HG03108 (cell line): ENCODE data around the gene SLC25A5.
"Not testable (repeated sequence)": the region's sequence is repeated elsewhere in the genome, so short reads cannot be mapped to it uniquely, and the experiment has no call there.

Source experiments
- ATAC-seq: cut with Tn5 transposase; IDR thresholded peaks from one replicate; pipeline ENCODE4 v1.9.1; 2021; ENCODE audit warnings: moderate library complexity; ENCODE audit not compliant: unreplicated experiment

The SLC25A5 gene

DNA sequence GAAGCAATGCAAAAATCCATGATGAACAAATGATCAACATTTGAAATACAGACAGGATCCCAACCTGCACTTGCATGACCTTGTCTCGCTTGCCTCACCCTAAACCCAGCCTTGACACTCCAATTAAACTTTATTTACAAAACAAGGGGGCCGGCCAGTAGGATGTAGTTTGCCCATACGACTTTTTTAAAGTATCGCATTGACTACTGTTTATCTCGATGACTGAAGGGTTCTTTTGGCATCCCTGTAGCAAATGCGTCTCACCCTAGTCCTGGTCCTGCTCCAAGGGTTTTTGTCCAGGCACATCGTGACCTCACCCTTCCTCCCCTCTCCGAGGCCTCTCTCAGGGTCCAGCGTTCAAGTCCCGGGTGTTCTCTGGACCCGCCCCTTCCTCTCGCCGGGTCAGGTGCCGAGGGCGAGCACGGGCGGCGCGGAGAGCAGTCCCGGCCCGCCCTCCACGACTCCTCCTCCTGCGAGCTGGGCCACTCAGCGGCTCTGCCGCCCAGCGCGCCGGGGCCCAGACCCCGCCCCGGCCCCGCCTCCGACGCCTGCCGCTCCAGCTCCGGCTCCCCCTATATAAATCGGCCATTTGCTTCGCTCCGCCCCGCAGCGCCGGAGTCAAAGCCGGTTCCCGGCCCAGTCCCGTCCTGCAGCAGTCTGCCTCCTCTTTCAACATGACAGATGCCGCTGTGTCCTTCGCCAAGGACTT is at the start of gene SLC25A5:
SLC25A5 (plus strand) TSS at position 603 of the 709 bp plus-strand sequence; CDS start at position 675, 72 bp downstream.
- peak; percentile 79 for ATAC-seq

DNA sequence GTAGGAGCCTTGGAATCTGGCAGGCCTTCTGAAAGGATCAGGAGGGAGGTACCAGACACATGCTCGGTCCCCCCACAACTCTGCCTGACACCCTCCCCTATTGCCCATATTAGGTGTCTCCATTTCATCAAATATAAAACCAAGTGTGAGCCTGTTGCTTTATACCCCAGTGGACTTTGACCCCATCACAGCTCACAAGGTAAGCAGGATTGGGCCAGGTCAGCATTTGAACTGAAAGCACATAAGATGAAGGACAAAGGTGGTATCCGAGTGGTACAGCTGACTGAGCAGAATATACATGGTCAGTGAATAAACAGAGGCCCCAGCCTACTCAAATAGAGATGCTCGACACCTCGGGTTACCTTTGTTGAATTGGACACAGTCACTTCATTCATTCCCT is 49.1 kb upstream of the SLC25A5 start:
- no peak for ATAC-seq

DNA sequence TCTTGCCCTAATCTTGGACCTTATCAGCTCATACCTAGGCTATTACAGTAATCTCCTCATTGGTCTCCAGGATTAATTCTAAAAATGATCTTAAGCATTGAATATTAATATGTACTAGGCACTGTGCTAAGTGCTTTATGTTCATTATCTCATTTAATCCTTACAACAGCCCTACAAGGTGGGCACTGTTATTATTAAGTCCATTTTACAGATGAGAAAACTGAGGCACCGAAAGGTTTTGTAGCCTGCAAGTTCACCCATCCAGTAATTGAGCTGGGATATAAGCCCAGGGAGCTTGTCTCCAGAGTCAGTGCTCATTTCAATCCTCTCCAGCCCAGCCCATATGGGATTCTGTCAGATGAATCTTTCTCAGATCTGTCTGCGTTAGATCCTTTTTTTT is 48.3 kb upstream of the SLC25A5 start:
- no peak for ATAC-seq

DNA sequence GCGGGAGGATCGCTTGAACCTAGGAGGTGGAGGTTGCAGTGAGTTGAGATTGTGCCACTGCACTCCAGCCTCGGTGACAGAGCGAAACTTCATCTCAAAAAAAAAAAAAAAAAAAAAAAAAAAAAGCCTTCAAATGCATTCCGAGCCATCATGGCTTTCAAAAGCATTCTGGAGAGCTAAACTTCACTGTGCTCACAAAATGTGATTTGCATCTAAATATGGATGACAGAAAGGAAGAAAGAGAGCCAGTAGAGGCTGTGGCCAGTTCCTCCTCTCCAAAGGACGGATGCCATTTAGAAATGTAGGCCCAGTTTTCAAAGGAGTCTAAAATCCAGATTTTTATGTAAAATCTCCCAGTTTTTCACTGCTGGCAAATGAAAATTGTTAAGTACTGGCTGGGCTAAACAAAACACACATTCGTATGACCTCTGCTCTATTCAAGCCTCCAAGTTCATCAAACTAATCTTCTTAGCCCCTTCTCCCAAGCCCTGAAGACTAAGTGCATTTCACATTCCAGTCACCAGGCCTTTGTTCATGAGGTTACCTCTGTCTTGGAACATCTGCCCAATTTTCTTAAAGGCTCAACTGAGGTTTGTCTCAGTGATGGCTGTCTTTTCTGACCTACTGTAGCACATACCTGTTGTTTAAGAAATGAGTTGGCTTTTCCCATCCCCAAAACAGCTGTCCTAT is 47.1 kb upstream of the SLC25A5 start:
- no peak for ATAC-seq

DNA sequence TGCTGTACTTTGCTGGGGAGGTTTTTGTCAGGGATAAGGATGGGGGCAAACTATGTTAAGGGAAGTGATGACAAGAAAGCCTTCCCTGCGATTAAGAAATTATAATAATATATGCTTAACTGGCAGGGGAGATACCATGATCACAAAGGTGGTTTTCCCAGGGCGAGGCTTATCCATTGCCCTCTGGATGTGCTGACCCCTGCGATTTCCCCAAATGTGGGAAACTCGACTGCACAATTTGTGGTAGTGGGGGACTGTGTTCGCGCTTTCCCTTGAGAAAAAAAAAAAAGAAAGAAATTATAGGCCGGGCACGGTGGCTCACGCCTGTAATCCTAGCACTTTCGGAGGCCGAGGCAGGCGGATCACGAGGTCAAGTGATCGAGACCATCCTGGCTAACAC is 44.6 kb upstream of the SLC25A5 start:
- ATAC-seq, result no peak

DNA sequence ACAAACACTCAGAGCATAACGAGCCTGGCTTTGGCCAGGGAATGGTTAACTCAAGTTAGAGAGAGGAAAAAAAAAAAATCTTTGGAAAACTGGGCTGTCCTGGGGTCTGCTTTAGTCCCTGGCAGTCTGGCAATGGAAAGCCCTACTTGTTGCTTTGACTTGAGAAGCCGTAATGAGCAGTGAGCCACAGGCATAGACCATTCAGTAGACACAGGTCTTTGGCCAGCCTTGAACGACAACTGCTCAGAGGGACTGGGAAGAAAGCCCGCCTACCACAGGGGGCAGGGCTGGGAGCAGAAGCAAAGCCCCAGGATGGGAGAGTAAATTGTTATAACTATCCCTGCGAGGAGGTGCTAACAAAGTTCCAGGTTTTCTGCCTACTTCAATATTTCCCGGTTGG is 43.2 kb upstream of the SLC25A5 start:
- ATAC-seq, result no peak

DNA sequence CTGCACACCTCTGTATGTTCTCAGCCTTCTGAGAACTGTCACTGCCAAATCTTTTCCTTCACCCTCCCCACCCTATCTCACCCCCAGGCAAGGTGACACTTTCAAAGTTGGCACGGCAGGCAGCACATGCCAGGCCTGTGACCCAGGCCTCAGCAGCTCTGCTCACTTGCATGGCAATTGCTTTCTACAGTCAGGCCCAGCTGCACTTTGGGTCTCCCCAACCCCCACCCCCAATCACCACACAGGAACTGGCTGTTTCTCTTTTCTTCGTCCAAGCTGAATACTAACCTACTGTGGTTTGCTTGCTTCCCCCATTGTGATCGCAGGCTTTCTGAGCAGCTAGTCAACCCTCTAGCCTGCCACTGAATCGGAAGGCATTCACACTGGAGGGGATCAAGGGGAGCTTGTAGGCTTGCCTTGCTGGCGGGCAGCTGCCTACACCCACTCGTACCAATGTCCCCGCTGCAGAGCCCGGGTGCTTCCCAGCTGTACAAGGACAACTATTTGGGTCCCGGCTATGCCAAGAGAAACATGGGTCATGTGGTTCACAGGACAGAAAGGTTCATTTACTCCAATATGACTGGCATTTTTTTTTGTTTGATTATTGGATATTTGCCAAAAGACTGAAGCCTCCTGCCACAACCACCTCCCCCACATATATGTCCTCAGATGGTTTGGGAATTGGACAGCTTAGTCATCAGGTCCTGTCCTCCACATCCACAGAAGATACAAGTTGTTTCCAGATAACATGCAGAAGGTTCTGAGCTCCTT is 41.0 kb upstream of the SLC25A5 start:
- peak; percentile 78 for ATAC-seq

DNA sequence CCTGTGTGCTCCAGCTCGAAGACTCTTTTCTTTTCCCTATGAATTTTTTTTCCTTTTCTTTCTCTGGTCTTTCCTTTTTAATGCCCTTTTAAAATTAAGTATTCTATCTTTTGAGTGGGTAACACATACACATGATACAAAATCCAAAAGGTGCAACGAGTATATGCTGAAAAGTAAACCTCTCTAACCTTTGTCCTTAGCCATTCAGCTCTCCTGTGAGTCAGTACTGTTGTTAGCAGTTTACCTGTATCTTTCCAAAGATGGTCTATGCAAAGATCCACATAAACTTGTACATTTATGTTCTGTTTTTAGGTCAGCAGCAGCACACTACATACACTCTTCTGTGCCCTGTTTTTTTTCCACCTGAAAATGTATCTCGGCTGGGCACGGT is 40.5 kb upstream of the SLC25A5 start:
- ATAC-seq, result no peak

DNA sequence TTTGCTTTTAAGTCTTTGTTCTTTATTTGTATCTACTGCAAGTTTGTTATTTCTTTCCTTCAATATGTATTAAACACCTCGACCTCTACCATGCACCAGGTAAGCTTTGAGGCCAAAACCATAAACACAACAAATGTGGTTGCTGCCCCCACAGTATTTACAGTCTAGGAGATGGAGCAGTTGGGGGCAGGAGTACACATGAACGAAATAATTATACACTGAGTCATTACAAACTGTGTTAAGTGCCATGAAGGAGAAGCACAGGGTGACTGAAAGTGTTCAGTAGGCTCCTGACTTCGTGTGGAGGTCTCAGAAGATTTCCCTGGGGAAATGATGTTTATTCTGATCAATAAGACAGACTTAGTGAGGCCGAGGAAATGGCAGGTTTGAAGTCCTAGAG is 38.8 kb upstream of the SLC25A5 start:
- ATAC-seq, result no peak

DNA sequence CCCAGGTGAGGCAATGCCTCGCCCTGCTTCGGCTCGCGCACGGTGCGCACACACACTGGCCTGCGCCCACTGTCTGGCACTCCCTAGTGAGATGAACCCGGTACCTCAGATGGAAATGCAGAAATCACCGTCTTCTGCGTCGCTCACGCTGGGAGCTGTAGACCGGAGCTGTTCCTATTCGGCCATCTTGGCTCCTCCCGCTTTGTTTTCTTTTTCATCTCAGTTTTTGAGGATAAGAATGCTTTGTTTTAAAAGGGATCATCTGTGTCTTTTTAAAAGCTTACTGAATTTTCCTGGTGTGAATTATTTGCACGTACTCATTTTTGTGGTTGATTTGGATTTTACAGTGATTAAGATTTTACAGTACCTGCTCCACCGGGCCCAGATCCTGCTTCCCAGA is 26.9 kb upstream of the SLC25A5 start:
- ATAC-seq, result not testable (repeated sequence)

DNA sequence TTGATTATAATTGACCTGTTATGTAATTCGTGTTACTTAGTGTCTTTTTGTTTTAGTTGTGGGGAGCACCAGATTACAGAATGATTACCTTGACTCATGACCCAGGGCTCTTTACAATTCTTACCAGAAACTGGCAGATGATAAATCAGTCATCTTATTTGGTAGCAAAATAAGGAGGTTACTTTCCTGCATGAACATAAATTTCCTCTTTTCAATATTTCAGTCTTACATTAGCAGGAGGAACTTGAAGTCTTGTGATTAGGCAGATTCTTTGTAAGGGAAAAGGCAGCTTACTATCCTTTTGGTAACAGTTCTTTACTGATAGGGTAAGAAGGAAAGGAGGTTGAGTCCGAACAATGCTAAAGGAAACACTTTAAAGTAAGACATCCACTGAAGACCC is 26.0 kb upstream of the SLC25A5 start:
- no peak for ATAC-seq

DNA sequence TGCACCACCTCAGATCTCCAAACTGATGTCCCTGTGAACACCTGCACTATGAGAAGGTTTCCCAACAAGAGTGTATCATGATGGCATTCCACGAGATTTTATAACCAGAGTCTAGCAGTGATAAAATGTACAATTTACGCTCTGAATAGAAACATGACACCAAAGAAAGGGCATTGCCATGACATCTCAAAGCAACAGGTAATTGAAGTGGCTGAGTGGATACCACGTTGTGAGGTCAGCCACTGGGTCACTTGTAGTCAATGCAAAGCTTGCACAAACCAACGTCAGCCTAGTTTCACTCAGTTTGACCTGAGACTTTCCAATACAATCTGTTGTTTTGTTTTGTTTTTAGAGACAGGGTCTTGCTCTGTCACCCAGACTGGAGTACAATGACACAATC is 15.0 kb upstream of the SLC25A5 start:
- ATAC-seq, result no peak

DNA sequence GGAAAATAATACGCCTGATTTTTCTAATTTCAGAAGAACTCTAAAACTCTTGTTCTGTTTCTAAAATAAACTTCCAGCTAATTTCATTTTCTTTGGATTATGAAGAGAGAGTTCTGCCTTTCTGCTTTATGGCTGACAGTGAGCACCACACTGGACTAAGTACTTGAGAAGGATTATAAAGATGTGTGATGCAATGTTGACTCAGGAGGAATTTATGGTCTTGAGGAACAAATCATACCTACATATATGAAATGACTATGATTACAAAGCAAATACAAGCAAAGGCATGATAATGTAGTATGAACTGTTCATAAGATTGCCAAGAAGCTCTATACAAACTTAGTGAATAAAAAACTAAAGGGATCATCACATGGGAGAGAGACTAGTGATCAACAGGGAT is 13.0 kb upstream of the SLC25A5 start:
- no peak for ATAC-seq

DNA sequence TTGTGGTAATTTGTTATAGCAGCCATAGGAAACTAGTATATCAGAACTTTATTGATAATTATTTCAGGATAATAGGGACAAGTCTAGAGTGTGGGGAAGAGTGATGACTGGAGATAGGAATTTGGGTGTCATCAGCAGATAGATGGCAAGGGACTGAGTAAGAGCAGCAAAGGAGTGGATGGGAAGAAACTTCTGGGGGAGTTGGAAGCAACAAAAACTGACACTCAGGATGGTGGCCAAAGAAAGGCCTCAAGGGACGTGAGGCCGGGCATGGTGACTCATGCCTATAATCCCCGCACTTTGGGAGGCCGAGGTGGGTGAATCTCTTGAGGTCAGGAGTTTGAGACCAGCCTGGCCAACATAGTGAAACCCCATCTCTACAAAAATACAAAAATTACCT is 9.1 kb upstream of the SLC25A5 start:
- ATAC-seq, result no peak

DNA sequence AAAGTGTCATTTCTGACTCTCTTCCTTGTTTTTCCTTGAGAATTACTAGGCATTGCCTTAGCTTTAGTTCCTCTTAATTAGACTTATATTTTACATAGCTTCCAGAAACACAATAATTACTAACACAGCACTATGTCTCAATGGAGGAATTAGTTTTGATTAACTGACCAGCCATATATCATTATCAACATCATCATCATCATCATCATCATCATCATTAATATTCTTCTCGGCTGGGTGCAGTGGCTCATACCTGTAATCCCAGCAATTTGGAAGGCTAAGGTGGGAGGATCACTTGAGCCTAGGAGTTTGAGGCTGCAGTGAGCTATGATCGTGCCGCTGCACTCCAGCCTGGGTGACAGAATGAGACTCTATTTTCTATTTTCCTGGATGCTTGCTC is 2.7 kb upstream of the SLC25A5 start:
- ATAC-seq, result no peak

DNA sequence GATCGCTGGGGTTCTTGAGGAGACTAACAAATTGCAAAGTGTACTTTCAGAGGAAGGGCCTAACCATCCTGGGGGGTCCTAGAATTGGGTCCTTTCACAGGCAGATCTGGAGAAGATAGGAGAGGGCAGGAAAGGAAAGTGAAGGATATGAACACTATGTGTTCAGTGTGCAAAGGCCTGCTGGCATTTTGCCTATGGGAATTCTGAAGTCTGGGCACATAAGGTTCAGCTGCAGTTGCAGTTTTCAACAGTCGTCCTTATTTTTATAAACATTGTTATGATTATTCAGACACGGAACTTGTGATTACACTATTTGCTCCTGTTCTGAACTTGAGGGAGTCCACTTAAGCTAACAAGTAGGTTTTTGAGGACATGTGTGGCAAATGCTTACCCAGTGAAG is 1.3 kb upstream of the SLC25A5 start:
- ATAC-seq, result no peak

DNA sequence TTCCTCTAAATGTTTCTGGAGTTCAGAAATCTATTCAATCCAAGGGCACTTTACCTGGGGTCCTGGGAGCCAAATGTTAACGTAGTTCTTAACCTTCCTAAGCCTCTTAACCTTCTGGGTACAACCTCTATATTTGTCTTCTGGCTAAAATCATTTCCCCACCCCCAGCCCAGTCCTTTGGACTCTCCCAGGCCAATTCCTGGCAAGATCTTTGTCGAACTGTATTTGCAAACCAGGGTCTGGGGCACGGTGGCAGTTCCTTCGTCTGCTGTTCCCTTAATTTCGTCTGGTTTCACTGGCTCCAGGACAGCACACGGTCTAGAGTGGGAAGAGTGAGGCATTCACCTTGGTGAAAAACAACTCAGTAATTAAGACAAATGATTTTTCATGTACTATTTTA is 811 bp upstream of the SLC25A5 start:
- ATAC-seq, result no peak

DNA sequence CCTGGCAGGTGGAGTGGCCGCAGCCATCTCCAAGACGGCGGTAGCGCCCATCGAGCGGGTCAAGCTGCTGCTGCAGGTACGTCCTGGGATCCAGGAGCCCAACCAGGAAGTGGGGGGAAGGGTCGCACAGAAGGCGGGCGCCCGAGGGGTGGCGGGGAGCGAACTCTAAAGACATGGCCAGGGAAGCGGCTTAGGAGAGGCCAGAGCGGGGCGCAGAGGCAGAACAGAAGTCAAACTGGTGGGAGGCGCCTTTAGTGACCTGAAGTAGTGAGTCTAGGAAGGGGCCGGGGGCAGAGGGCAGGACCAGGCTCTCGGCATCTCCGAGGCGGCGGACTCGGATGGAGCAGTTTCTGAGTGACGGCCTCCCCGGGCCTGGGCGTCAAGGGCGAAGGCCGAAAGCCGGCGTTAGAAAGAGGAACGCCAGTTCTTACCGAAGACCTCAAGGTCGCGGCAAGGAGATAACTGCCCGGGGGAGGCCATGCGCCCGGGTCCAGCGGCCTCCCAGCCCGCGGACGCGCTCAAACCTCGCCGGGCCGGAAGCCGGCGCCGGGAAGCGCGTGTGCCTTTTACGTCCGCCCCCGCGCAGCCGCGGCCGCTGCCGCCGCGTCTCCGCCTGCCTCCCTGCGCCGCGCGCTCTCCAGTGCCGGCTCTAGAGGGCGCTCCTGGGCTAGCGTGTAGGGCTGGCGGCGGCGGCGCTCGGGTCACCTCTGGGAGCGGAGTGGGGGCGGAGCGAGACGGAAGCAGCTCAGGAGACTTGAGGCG is 488 bp downstream of the SLC25A5 start:
- ATAC-seq, result peak; percentile 70

DNA sequence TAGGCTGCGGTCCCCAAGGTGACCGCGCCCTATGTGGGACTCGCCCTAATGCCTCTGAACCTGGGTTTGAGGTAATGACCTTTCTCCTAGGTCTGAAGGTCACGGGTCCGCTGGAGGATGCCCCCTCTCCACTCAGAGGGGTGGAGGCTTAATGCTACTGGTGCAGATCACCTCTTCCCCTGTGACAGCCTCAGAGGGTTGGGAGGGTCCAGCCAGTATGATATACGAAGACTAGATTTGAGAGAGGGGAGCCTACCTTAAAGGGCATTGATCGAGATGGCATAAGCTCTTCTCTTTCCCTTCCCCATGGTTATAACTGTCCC is 1.0 kb downstream of the SLC25A5 start:
- ATAC-seq, result no peak

DNA sequence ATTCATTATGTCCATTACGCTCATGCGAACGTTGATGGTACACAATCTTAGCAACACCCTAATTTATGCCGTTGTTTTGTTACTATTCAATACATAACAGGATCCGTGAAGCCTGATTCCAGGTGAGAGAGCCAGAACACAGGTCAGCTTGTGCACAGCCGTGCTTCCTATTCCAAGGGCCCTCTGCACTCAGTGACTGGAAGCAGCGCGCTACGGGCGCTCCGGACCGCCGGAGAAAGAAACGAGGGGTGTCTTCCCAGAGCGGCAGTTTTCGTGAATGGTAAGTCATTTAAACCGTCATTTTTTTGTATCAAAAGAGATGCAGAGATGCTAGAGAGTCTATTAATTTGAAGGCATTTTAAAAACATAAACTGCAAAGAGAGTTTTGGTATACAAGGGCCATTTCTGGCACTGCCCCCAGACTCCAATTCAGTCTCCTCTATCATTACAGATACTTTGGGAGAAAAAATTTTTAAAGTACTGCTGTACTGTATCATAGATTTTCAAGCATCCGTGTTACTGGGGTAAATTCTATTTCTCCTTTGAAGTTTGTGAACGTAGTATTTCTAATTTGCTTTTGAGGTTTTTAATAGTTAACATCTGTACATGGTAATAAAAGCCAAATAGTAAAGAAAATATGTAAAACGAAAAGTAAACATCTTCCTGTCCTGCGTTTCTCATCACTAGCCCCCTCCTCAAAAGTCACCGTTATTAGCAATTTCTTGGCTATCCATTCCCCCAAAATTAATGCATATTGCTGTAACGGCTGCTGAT is 6.6 kb downstream of the SLC25A5 start:
- no peak for ATAC-seq
